Vagina (tissue), 2 donors: ENCODE measurements around the gene GRIPAP1. TPM values are rescaled to one million over a fixed set of nuclear protein-coding genes. Genes with fewer than 3 reads are reported as not detected.

Source experiments
- DNase-seq, 2 donors: peaks; one replicate each; pipeline ENCODE4 v3.0.0-alpha.2; 2017; ENCODE audit errors: extremely low spot score in 2 of 2
- H3K27ac ChIP-seq: fragments of 200-600 bp; sonication (generic); one replicate; pipeline ENCODE4 v1.5.1; 2019
- H3K27me3 ChIP-seq: fragments of 200-600 bp; sonication (generic); one replicate; pipeline ENCODE4 v1.5.1; 2019
- H3K36me3 ChIP-seq, 2 donors: fragments of 200-600 bp; sonication (generic); one replicate each; pipeline ENCODE4 v1.5.1; 2017 to 2019
- H3K4me1 ChIP-seq: fragments of 200-600 bp; sonication (generic); one replicate; pipeline ENCODE4 v1.5.1; 2019
- H3K4me3 ChIP-seq, 2 donors: fragments of 200-600 bp; sonication (generic); 1 replicate in 1 of 2; 2 replicates in 1 of 2; pipeline ENCODE4 v1.5.1; 2016 to 2019
- H3K9me3 ChIP-seq: fragments of 200-600 bp; sonication (generic); one replicate; pipeline ENCODE4 v1.5.1; 2019
- CTCF ChIP-seq, 3 experiments: fragments of 450-650 bp in 2 of 3; fragments of 200-600 bp in 1 of 3; sonication (generic) in 1 of 3; IDR thresholded peaks; one replicate each; pipeline ENCODE4 v1.5.1; 2017 to 2019; ENCODE audit warnings: antibody characterized with exemption in 3 of 3, mild to moderate bottlenecking in 2 of 3, moderate library complexity in 2 of 3
- POLR2A ChIP-seq, 2 donors: fragments of 450-650 bp; IDR thresholded peaks; one replicate each; pipeline ENCODE4 v1.6.1; 2017; ENCODE audit warnings: antibody characterized with exemption in 2 of 2, mild to moderate bottlenecking in 2 of 2, moderate library complexity in 2 of 2
- POLR2AphosphoS5 ChIP-seq, 2 donors: sonication (generic); formaldehyde crosslinking; IDR thresholded peaks; one replicate each; pipeline ENCODE4 v1.9.0; 2017; ENCODE audit warnings: antibody characterized with exemption in 2 of 2, mild to moderate bottlenecking in 2 of 2, low read depth in 1 of 2; ENCODE audit not compliant: insufficient read depth in 1 of 2
- intact Hi-C: fragments of 100-400 bp; cut with DNase I; formaldehyde crosslinking; loops from one replicate; pipeline ENCODE4 v1.15.1; 2023
- total RNA-seq: library from RNA; depleted of rRNA; stranded (reverse); fragments of >200 nt; gene quantifications from one replicate; pipeline ENCODE4 v1.2.3, GENCODE V29; 2016

The GRIPAP1 gene
- total RNA-seq, 1 donor from 2014 or later = 27.5 TPM

DNA sequence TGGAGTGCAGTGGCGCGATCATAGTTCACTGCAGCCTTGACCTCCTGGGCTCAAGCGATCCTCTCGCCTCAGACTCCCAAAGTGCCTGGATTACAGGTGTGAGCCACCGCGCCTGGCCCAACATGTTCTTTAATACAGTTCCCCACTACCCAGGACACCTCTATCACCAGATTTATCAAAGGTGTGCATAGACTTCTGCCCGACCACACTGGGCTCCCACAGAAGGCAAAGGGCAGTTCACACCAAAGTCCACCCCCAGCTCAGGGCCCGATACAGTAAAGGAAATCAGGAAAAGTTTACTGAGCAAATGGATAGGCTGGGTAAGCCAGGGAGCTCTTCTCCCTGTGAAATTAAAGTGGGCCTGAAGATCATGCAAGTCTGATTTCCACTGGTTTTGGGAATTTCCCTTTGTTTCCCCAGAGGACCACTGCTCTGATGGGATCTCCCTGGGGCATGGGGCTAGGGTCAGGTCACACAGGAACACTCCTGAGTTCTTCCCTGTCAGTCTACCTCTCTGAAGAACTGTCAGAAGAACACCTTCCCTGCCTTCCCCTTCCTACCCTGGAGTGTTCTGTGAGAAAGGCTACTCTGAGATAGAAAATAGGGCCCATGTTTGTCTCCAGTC, 65.5 kb downstream of the GRIPAP1 start:
- H3K4me1 ChIP-seq = peaks cover 16% of the 10 kb centered on the region
- H3K27me3 ChIP-seq = no peaks in the 10 kb centered on the region
- no peaks in the 10 kb centered on the region for H3K9me3 ChIP-seq
- TF ChIP-seq POLR2A (IDR thresholded peaks at IDR 0.05) (no peak), CTCF (IDR thresholded peaks at IDR 0.05) (no peak), POLR2AphosphoS5 (IDR thresholded peaks at IDR 0.05; ENCODE audit: insufficient read depth in 1 of 2, low read depth in 1 of 2) (no peak)
- no peak overlapping the region for H3K4me3 ChIP-seq
- H3K27ac ChIP-seq = no peak overlapping the region
- H3K36me3 ChIP-seq = peaks cover 0 to 16% of the 10 kb centered on the region in 2 donors
- intact Hi-C loops = no loop called here
- DNase-seq = no peak

DNA sequence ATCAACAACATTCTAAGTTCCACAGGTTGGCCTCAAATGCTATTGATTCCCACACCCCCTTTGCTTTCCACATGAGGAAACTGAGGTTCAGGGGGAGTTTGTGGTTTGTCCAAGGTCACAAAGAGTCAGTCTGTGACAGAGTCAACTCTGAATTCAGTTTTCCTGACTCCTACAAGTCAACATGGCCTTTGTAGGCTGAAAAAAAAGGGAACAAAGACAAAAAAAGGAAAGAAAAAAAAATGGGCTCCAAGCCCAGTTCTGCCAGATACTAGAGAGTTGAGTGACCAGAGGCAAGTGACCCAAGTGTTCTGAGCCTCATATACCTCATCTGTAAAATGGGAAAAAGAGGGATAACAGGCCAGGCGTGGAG, 66.8 kb downstream of the GRIPAP1 start:
- peaks cover 0 to 20% of the 10 kb centered on the region in 2 donors for H3K36me3 ChIP-seq
- no peaks in the 10 kb centered on the region for H3K27me3 ChIP-seq
- no peak overlapping the region for H3K4me3 ChIP-seq
- no peaks in the 10 kb centered on the region for H3K9me3 ChIP-seq
- no peak for TF ChIP-seq CTCF (IDR thresholded peaks at IDR 0.05)
- TF ChIP-seq POLR2A (IDR thresholded peaks at IDR 0.05) = no peak
- no peak for TF ChIP-seq POLR2AphosphoS5 (IDR thresholded peaks at IDR 0.05; ENCODE audit: insufficient read depth in 1 of 2, low read depth in 1 of 2)
- no peak overlapping the region for H3K27ac ChIP-seq
- H3K4me1 ChIP-seq = peaks cover 10% of the 10 kb centered on the region
- no peak for DNase-seq
- intact Hi-C loops = no loop called here

- TF ChIP-seq CTCF (IDR thresholded peaks at IDR 0.05) (no peak), POLR2A (IDR thresholded peaks at IDR 0.05) (no peak), POLR2AphosphoS5 (IDR thresholded peaks at IDR 0.05; ENCODE audit: insufficient read depth in 1 of 2, low read depth in 1 of 2) (no peak)
- H3K36me3 ChIP-seq = peaks cover 0 to 20% of the 10 kb centered on the region in 2 donors
- no peak overlapping the region for H3K4me3 ChIP-seq
- peaks cover 7% of the 10 kb centered on the region for H3K4me1 ChIP-seq
- DNase-seq = no peak
- no peaks in the 10 kb centered on the region for H3K9me3 ChIP-seq
- no peak overlapping the region for H3K27ac ChIP-seq
- no peaks in the 10 kb centered on the region for H3K27me3 ChIP-seq
- intact Hi-C loops = no loop called here
Measured at GRCh38 chrX:48934581-48935300, 67.3 kb downstream of the GRIPAP1 start.

- no peak for TF ChIP-seq POLR2A (IDR thresholded peaks at IDR 0.05)
- no peak for TF ChIP-seq CTCF (IDR thresholded peaks at IDR 0.05)
- TF ChIP-seq POLR2AphosphoS5 (IDR thresholded peaks at IDR 0.05; ENCODE audit: insufficient read depth in 1 of 2, low read depth in 1 of 2) = no peak
- Histone ChIP-seq H3K27ac (no peak overlapping the region), H3K36me3 (peaks cover 0 to 25% of the 10 kb centered on the region in 2 donors)
Measured at GRCh38 chrX:48933757-48934156, 68.3 kb downstream of the GRIPAP1 start.

More at GRCh38 chrX:48933757-48934156, 68.3 kb downstream of the GRIPAP1 start:
- no peaks in the 10 kb centered on the region for H3K27me3 ChIP-seq
- DNase-seq = no peak
- intact Hi-C loops = no loop called here
- no peaks in the 10 kb centered on the region for H3K9me3 ChIP-seq
- no peak overlapping the region for H3K4me3 ChIP-seq
- H3K4me1 ChIP-seq = peaks cover 7% of the 10 kb centered on the region
